IPS DF 4.7 (cell line): ENCODE data around the gene B4GALT1.

ENCODE experiments used
- DNase-seq: peaks from one replicate; pipeline ENCODE4 v3.0.0-alpha.2; 2013; ENCODE audit warnings: low spot score; ENCODE audit errors: extremely low read depth

Gene B4GALT1

GRCh38 chr9:33125461-33125860 lies 41.7 kb downstream of the B4GALT1 start:
- no peak for DNase-seq

- DNase-seq: no peak
Observed at GRCh38 chr9:33124751-33125381, 42.3 kb downstream of the B4GALT1 start.

- DNase-seq: no peak
Observed at GRCh38 chr9:33124046-33124445, 43.1 kb downstream of the B4GALT1 start.

GRCh38 chr9:33123407-33124031 lies 43.6 kb downstream of the B4GALT1 start:
- DNase-seq: no peak

GRCh38 chr9:33120620-33121019 lies 46.5 kb downstream of the B4GALT1 start:
- DNase-seq: no peak

- DNase-seq: no peak
Observed at GRCh38 chr9:33117796-33118195, 49.3 kb downstream of the B4GALT1 start.

GRCh38 chr9:33117306-33117705 lies 49.8 kb downstream of the B4GALT1 start:
- no peak for DNase-seq

GRCh38 chr9:33116860-33117259 lies 50.3 kb downstream of the B4GALT1 start:
- no peak for DNase-seq

- no peak for DNase-seq
Observed at GRCh38 chr9:33114746-33115145, 52.4 kb downstream of the B4GALT1 start.

GRCh38 chr9:33113799-33114547 lies 53.2 kb downstream of the B4GALT1 start:
- DNase-seq: no peak

GRCh38 chr9:33112094-33112493 lies 55.0 kb downstream of the B4GALT1 start:
- DNase-seq: no peak

GRCh38 chr9:33111631-33112030 lies 55.5 kb downstream of the B4GALT1 start:
- DNase-seq: no peak

- no peak for DNase-seq
Observed at GRCh38 chr9:33110686-33111085, 56.5 kb downstream of the B4GALT1 start.

GRCh38 chr9:33109850-33110595 lies 57.1 kb downstream of the B4GALT1 start:
- no peak for DNase-seq

- DNase-seq: no peak
Observed at GRCh38 chr9:33109097-33109496, 58.0 kb downstream of the B4GALT1 start.

- no peak for DNase-seq
Observed at GRCh38 chr9:33108472-33108871, 58.7 kb downstream of the B4GALT1 start.

- DNase-seq: no peak
Observed at GRCh38 chr9:33107762-33108161, 59.4 kb downstream of the B4GALT1 start.

- DNase-seq: no peak
Observed at GRCh38 chr9:33106827-33107621, 60.1 kb downstream of the B4GALT1 start.

GRCh38 chr9:33106372-33106771 lies 60.8 kb downstream of the B4GALT1 start:
- DNase-seq: no peak

- no peak for DNase-seq
Observed at GRCh38 chr9:33105959-33106358, 61.2 kb downstream of the B4GALT1 start.

GRCh38 chr9:33105504-33105903 lies 61.6 kb downstream of the B4GALT1 start:
- DNase-seq: no peak
